GM12878 (cell line): ENCODE measurements around the gene LEPR.

Experiments used
- PBX3 ChIP-seq: IDR thresholded peaks from 2 replicates; pipeline ENCODE4 v1.6.1; 2011; ENCODE audit warnings: mild to moderate bottlenecking, low read depth, low read length, moderate library complexity; ENCODE audit not compliant: insufficient replicate concordance
- POLR2AphosphoS2 ChIP-seq: IDR thresholded peaks from 2 replicates; pipeline ENCODE4 v1.6.1; 2011; ENCODE audit warnings: low read depth, mild to moderate bottlenecking, low read length, improper control_type of control experiment, moderate library complexity

- no peak for TF ChIP-seq PBX3
- TF ChIP-seq POLR2AphosphoS2: no peak
These were observed 48.8 kb downstream of the LEPR start for GRCh38 chr1:65469126-65469888.
